NCI-H2029 treated with DMSO at 0.1 percent for 48 hours (cell line): ENCODE measurements around the gene CMSS1.
A peak's percentile ranks its signal among the peaks of the same experiment; 100 is the strongest.

Experiments used
- DNase-seq: peaks from one replicate; lab custom pipeline; 2025; lab: John Stamatoyannopoulos, UW

The CMSS1 gene

DNA sequence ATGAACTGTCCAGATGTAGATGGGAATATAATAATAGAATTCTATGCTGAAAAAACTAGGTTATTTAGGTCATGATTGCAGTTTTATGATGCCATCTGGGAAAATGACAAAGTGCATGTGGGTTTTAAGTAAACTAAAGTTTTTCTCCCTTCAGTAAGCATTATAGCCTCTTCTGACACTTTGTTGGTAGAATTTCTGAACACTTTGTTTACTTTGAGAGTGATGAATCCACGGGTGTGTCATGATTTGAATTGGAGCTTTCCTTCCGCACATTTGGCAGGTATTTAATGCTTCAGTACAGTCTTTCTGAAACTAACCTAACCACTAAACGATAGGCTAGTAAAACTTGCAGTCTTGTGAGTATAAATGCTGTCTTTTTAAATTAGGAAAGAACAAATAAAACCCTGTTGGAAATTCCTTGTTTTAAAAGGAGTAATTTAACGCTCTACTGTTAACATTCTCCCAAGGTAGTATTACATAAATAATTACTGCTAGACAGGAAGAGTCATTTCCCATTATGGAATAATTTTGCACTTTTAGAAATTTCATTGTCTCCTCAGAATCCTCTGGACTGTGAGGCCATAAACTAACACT lies 289.7 kb downstream of the CMSS1 start:
- no peak for DNase-seq

DNA sequence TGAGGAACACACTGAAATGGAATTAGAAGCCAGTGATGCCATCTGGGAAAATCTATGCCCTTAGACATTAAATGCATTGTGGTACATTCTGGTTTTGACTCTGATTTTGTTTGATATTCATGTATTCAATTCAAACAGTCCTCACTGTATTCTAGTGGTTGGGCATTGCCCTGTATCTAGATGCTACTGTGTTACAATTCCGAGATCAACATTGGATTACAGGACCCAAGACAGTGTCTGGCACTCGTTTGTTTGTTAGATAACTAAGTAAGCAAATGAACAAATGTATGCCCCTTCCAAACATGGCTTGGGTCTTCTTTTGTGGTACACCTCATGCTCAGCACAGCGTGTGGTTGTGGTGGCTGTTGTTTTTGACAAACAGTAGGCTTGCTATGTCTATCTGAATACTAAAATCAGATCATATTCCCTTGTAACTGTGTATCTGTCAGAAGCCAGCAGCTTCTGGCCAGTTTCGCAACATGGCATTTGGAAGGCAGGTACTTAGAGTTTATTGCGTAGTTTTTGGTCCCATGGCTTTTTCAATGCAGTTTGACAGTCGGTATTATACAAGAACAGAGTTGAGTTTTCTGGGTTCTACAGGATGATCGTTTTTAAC lies 290.9 kb downstream of the CMSS1 start:
- no peak for DNase-seq

GRCh38 chr3:100110162-100110561 lies 292.5 kb downstream of the CMSS1 start:
- DNase-seq: no peak

GRCh38 chr3:100111728-100112127 lies 294.1 kb downstream of the CMSS1 start:
- DNase-seq: no peak

- DNase-seq: no peak
Measured at GRCh38 chr3:100113723-100114412, 296.2 kb downstream of the CMSS1 start.

GRCh38 chr3:100114413-100115030 lies 296.9 kb downstream of the CMSS1 start, which contains the start of gene FILIP1L:
FILIP1L (minus strand) TSS chr3:100114501.
- no peak for DNase-seq

DNA sequence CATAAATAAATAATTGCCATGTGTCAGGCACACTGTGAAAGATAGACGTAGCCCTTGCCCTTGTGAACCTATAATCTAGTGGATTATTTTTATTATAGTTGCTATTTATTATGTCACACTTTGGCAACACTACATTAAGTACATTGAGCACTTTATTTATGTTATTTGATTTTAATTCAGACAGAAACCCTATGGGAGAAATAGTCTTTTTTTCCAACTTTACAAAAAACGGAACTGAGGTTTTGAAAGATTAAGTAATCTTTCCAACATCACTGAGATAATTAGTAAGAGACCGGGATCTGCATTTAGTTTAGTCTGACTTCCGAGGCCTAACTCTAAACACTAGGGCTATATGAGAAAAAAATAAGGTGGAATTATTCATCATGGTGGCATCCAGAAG lies 299.4 kb downstream of the CMSS1 start:
- no peak for DNase-seq

DNA sequence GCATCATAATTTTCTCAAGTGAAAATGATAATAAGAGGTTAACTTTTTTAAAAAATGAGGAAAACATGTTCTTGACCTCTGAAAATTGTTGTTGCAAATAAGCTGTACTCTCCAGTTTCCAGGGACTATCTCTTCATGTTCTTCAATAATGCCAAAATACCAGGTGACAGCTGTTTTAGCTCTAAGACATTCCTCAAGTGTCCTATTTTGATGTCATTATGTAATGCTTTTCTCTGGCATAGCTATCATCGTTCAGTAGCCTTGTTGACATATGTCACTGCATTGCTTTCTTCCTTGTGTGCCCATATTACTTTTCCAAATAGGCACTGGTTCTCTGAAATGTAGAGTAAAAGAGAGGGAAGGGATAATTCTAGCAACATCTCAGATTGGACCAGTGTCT lies 302.4 kb downstream of the CMSS1 start:
- DNase-seq: no peak

GRCh38 chr3:100120693-100121092 lies 303.0 kb downstream of the CMSS1 start:
- no peak for DNase-seq

DNA sequence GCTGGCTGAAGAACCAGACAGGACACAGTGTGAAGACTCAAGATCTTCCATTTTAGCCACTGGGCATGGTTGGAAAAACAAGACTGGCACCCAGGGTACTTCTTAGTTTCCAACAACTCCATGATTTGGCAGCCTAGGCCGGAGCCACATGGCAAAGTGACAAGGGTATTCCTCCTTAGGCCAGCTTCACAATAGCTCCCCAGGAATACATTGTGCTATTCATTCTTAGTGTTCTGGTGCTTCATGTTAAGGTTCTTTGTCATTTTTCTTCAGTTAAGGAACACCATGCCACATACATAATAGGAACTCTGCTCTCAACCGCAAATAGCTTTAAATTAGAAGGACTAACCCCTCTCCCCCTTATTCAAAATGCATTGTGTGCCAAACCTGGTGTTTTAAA lies 304.7 kb downstream of the CMSS1 start:
- no peak for DNase-seq

GRCh38 chr3:100123112-100123511 lies 305.4 kb downstream of the CMSS1 start:
- no peak for DNase-seq

DNA sequence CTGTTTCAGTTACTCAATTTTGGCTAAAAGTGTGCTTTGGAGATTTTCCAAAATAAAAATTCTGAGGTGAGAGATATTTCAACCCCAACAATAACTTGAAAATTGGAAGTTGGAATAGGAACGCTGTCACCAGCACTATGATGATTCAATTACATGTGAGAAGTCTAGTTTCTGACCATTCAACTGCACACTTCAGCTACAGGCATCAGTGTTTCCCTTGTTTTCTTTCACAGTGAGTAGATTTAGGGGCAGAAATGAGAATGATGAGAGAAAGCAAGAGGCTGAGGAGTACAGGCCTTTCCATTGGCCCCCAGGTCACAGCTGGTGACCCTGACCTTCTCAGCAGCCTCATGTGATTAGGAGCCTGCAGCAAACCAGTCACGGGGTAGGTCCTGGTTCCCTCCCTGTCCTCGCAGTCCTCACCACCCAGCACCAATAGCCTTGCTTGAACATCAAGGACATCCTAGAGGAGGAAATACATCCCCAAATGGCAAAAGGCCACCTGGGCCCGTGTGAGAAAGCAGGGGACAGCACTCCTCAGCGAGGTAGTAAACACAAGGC lies 306.6 kb downstream of the CMSS1 start:
- no peak for DNase-seq

DNA sequence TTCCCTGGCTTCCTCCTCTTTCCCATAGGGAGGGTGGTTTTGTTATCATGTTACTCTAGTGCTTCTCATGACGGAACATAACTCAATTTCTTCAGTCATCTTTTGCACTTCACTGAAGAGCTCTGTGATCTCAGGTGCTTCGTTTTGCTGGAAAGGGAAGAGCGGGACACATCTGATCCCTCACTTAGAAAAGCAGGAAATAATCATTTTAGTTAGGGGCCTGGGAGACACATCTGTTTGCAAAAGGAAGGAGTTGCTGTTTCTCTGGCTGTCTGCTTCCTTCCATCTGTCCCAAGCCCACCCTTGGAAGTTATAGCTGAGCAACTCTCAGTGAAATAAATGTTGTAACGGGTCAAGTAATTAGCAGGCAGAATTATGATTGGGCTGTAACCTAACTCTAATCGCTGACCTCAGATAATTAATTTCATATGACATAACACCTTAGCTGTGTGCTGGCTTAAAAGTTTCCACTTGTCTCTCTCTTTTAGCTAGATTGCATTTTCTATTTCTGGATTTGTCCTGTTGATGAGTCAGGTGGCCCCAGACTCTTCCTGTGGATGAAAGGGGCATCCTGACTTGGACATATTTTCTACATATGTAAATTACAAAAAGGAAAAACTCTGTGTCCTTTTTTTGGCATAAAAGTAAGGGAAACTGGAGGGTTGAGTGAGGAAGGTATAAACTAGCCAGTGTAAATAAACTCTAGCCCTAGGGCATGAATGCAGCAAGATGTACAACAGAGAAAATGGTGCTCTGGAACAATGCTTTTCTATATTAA lies 307.7 kb downstream of the CMSS1 start:
- no peak for DNase-seq

- DNase-seq: no peak
Measured at GRCh38 chr3:100127792-100128191, 310.1 kb downstream of the CMSS1 start.

DNA sequence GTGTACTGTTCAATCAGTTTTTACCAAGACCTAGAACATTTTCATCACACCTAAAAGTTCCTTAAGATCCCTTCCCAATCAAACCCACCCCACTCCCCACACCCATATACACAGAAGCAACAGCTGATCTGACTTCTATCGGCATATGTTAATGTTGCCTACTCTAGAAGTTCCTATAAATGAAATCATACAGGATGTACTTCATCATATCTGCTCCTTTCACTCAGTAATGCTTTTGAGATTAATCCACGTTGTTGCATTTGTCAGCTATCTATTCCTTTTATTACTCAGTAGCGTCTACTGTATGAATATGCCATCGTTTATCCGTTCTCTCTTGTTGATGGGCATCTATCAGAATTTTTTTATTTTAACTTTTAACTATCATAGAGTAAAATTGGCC lies 310.9 kb downstream of the CMSS1 start:
- DNase-seq: no peak

DNA sequence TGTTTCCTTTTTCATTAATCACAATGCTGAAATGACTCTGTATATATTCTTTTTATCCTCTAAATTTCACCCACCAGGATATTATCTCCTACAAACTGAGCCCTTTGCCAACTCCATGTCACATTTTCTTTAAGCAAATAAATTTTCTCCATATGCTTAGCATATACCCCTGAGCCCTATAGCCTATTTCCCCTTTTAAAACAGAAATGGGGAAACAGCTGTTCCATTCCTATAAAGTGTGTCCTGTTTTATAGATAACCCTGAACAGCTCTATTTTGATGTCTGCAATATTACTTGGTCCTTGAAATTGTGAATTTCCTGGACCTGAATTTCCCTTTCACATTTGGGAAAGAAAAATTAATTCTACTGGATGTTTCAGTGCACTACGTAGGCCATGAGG lies 312.3 kb downstream of the CMSS1 start:
- no peak for DNase-seq

- DNase-seq: no peak
Measured at GRCh38 chr3:100131241-100131640, 313.6 kb downstream of the CMSS1 start.

- DNase-seq: no peak
Measured at GRCh38 chr3:100136921-100137320, 319.3 kb downstream of the CMSS1 start.

DNA sequence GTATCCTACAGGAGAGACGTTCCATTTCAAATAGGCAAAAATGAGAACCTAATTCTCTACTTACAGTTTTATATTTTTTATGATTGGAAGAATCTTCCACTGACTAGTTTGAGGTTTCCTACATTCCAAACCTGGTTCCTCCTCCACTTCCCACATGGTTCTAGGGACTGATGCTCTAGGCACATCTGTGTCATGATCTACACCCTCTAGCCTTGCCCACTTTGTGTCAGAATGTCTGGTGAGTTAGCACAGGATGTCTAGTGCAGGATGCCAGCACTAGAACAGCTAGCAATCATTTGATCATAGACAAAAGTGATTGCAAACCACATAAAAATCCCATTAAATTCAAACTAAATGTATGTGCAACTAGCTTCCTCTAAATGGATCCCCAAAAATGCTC lies 323.3 kb downstream of the CMSS1 start:
- no peak for DNase-seq

GRCh38 chr3:100141586-100141985 lies 323.9 kb downstream of the CMSS1 start:
- no peak for DNase-seq

DNA sequence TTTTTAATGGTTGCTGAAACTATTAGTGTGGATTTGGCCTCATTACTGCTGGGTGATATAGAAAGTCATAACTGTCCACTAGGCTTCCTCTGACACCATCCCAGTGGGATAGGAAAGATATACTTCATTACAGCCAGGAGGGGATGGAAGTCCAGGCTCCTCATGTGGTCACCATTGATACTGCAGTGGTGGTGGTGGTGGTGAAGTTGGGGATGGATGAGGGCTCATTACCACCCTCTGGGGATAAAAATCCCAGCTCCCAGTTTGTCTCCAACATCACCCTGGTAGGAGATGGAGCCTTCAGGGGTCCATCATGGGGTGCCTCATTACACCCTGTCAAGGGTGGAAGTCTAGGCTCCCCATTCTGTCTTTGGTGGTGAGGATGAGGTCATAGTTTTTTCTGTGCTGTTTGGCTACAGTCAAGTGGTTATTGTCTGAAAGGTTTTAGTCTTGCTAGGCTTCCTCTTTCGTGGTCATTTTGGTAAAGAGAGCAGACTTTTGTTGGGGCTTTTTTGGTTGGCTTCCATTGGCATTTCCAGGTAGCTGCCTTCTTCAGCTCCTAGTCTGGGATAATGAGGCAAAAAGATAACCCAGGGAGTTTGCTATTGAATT lies 326.7 kb downstream of the CMSS1 start:
- no peak for DNase-seq

DNA sequence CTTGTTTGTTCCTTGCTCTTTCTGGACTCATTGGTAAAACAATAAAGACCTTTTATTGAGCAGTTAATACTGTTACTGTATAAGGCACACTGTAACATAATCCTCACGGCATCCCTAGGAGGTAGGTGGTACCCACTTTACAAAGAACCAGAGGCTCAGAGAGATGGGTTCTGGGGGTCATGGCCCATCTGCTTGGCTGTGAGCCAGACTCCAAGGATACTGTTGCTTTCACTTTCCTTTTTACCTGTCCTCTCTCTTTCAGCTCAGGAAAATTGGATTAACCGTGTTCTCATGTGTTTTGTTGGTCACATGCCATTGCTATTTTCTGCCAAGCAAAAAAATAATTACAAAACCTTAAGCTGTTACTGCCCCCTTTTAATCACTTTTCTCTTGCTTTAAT lies 331.5 kb downstream of the CMSS1 start:
- peak; percentile 7 for DNase-seq
